Spleen (tissue), 7 donors: ENCODE measurements around the gene SLC2A10.

Experiments used
- POLR2A ChIP-seq, 3 donors: fragments of 450-650 bp; IDR thresholded peaks; one replicate each; pipeline ENCODE4 v1.5.1; 2017; ENCODE audit warnings: antibody characterized with exemption in 3 of 3, mild to moderate bottlenecking in 1 of 3
- POLR2AphosphoS5 ChIP-seq, 3 donors: sonication (generic); formaldehyde crosslinking; IDR thresholded peaks; one replicate each; pipeline ENCODE4 v1.5.1; 2017; ENCODE audit warnings: antibody characterized with exemption in 3 of 3
- TF ChIP-seq, protein P1 (sequence below), 11 experiments: fragments of 200-600 bp in 7 of 11; fragments of 450-650 bp in 4 of 11; sonication (generic) in 4 of 11; IDR thresholded peaks in 8 of 11; conservative IDR thresholded peaks in 3 of 11; 1 replicate in 7 of 11; 2 replicates in 4 of 11; pipeline versions ENCODE4 v1.4.0 to v1.8.0; 2016 to 2021; ENCODE audit warnings: antibody characterized with exemption in 11 of 11, inconsistent platforms in 4 of 11, mild to moderate bottlenecking in 1 of 11
- donor health status: DM: no; HTN: no; CAD: no; lungs with moderate emphysema.
- donor health status: DM: no; HTN: no; CAD: no.
- donor health status: DM: no; HTN: no; CAD: no.

DNA sequence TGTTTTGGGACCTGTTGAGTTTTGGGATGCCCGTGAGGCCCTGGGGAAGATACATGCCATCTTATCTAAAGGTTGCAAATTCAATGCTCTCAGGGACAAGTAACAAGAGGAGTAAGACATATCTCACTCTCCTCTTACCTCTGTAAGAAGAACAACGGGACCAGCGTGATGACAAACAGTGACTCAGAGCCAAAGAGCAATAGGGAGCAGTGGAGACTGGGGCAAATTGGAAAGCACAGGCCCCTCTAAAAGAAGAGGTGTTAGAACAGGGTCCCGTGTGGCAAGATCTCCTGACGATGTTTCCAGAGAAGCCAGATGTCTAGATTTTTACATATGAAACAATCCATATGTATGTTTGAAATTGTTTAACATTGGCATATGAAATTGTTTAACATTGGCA lies 31.8 kb upstream of the SLC2A10 start:
- TF ChIP-seq, protein P1, sequence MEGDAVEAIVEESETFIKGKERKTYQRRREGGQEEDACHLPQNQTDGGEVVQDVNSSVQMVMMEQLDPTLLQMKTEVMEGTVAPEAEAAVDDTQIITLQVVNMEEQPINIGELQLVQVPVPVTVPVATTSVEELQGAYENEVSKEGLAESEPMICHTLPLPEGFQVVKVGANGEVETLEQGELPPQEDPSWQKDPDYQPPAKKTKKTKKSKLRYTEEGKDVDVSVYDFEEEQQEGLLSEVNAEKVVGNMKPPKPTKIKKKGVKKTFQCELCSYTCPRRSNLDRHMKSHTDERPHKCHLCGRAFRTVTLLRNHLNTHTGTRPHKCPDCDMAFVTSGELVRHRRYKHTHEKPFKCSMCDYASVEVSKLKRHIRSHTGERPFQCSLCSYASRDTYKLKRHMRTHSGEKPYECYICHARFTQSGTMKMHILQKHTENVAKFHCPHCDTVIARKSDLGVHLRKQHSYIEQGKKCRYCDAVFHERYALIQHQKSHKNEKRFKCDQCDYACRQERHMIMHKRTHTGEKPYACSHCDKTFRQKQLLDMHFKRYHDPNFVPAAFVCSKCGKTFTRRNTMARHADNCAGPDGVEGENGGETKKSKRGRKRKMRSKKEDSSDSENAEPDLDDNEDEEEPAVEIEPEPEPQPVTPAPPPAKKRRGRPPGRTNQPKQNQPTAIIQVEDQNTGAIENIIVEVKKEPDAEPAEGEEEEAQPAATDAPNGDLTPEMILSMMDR (IDR thresholded peaks at IDR 0.05 in 8 of 11, conservative IDR thresholded peaks at IDR 0.05 in 3 of 11), result no peak
- TF ChIP-seq POLR2A (IDR thresholded peaks at IDR 0.05) (no peak), POLR2AphosphoS5 (IDR thresholded peaks at IDR 0.05) (no peak)
